ENCODE measurements around the gene SPATS2.
"Not testable (repeated sequence)": the region's sequence is repeated elsewhere in the genome, so short reads cannot be mapped to it uniquely, and the experiment has no call there.

The SPATS2 gene

DNA sequence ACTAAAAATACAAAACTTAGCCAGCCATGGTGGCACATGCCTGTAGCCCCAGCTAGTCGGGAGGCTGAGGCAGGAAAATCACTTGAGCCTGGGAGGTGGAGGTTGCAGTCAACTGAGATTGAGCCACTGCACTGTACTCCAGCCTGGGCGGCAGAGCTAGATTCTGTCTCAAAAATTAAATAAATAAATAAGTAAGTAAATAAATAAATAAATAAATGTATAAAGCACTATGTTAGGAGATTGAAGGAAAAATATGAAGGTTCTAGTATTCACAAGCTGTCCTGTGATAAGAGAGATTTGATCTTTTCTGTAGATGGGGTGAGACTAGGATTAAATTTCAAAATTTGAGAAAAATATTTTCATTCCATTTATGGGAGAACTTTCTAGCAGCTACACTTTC is 14.9 kb upstream of the SPATS2 start:
- DNase-seq (ENCODE audit: low read depth): no peak

DNA sequence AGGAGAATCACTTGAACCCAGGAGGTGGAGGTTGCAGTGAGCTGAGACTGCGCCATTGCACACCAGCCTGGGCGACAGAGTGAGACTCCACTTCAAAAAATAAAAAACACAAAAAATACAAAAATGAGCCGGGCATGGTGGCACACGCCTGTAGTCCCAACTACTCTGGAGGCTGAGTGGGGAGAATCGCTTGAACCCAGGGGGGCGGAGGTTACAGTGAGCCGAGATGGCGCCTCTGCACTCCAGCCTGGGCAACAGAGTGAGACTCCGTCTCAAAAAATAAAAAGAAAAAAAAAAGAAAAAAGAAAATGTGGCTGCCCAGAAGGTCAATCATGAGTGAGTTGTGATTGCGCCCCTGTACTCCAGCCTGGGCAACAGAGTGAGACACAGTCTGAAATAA is 11.3 kb upstream of the SPATS2 start:
- no peak for DNase-seq (ENCODE audit: low read depth)

DNA sequence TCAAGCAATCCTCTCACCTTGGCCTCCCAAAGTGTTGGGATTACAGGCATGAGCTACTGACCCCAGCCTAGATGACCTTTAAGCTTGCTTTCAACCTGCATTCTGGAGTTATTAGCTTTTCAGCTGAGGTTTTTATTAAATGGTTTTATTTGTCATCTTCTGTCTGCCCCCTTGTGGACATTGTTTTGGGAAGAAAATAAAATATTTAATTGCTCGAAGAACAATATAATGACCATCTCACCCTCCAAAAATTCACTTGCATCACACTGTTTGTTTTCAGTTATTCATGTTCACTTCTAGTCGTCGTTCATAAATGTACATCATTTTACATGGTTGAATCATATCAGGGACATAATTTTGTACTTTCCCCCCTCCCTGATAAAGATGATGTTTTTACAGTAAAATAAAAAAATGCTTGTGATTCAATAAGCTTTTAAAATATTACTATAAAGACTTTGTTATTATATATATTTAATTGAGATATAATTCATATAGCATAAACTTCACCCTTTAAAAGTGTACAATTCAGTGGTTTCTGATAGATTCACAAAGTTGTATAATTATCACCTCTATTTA is 10.1 kb upstream of the SPATS2 start:
- no peak for DNase-seq (ENCODE audit: low read depth)

DNA sequence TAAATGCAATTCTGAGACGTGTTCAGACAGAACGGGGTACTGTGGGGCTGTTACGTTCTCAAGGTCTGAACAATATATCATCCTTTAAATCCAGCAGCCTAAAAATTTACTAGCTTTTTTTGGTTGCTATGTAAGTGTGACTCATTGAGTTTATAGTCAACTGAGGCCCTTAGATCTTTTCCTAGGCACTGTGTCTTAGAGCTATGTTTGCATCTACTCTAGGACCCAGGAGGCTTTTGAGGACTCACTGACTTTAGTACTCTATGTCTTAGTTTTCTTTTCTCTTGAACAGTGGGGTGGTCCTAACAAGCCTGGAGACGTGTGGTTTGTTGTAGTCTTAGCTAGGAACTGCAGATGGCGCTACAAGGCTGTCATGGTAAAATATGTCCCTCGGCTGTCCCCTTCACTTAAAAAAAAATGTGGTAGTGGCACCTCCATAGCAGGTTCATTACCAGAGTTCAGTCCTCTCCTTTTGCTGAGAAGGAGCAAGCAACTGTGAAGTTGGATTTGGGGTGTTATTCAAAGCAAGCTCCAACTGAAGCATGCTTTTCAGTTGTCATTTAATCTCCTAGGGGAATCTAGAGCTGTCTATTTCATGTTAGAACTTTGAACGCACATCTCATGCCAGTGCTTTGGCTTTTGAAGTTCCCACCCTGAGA is 8.7 kb upstream of the SPATS2 start:
- no peak for DNase-seq (ENCODE audit: low read depth)

DNA sequence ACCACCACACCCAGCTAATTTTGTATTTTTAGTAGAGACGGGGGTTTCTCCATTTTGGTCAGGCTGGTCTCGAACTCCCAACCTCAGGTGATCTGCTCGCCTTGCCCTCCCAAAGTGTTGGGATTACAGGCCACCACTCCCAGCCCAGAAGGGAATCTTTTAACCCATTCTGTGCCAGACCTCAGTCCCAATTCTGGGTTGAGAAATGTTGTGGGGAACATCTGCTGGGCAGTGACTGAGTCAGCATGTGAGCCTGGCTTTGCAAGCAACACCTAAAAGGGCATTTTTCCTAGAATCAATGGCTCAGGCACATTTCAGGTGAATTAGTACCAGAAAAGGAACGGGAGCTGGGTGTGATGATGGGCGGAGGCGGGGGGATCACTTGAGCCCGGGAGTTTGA is 7.6 kb upstream of the SPATS2 start:
- DNase-seq (ENCODE audit: low read depth): no peak

DNA sequence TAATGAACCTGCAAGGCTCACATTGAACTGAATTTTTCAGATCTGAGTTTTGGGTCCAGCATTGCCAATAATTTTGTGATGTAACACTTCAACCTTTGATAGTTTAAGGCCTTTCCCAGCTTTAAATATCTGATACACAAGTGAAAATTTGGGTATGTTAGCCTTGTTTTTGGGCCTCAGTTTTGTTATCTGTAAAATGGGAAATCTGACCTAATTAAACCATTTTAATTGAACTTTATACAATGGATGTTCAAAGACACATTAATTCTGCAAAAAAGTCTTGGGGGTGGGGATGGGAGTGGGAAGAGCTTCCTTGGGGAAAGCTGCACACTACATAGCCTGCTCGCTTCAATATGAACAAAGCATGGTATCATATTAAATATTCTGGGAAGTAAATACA is 5.2 kb upstream of the SPATS2 start:
- no peak for DNase-seq (ENCODE audit: low read depth)

DNA sequence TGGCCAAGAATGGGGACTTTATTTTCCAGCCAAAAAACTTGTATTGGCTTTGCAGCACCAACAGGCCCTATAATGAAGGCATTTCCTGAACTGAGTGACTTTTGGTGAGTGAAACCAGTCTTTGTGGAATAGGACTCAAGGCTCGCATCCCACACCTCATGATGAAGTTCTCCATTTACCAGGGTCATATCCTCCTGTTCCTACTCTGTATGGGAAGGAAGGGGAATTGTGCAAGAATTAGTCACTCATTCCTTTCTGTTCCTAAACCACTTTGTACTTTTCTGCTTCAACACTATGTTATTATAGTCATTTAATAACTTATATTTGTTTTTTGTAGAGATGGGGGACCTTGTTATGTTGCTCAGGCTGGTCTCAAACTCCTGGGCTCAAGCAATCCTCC is 2.3 kb upstream of the SPATS2 start:
- no peak for DNase-seq (ENCODE audit: low read depth)

DNA sequence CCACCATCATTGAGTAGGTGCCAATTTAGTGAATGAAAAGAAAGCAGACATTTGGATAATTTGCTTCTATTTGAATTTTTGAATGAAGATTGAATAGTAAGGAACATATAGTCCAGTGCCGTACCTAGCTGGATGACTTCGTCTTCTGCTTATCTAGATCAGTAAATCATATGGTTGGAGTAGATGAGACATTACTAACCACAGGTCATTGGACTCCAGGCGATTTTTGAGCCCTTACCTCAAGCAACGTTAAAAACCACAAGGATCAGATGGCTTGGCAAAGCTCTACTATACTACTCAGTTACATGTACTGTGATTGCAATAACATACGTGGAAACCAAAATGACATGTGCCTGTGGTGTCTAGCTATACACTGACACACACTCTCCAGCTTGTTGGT is 1.7 kb upstream of the SPATS2 start:
- no peak for DNase-seq (ENCODE audit: low read depth)

DNA sequence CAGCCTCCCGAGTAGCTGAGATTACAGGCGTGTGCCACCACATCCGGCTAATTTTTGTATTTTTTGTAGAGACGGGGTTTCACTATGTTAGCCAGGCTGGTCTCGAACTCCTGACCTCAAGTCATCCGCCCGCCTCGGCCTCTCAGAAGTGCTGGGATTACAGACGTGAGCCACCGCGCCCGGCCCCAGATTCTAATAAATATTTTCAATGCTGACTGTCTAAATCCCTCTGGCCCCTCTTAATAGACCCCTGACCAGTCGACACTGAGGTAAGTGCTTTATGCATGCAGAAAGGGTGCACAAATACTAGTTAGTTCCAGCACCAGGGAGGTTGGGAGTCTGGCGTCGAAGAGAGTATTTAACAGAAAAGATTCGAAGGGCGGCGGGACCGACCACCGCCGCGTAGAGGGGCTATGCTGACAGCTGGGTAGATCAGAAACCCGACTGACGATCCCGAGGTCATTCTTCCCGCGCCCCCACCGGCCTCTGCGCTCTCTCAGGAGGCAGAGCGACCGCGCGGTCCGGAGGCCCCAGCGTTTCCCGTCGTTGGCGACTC is 1.1 kb upstream of the SPATS2 start:
- DNase-seq (ENCODE audit: low read depth): no peak

DNA sequence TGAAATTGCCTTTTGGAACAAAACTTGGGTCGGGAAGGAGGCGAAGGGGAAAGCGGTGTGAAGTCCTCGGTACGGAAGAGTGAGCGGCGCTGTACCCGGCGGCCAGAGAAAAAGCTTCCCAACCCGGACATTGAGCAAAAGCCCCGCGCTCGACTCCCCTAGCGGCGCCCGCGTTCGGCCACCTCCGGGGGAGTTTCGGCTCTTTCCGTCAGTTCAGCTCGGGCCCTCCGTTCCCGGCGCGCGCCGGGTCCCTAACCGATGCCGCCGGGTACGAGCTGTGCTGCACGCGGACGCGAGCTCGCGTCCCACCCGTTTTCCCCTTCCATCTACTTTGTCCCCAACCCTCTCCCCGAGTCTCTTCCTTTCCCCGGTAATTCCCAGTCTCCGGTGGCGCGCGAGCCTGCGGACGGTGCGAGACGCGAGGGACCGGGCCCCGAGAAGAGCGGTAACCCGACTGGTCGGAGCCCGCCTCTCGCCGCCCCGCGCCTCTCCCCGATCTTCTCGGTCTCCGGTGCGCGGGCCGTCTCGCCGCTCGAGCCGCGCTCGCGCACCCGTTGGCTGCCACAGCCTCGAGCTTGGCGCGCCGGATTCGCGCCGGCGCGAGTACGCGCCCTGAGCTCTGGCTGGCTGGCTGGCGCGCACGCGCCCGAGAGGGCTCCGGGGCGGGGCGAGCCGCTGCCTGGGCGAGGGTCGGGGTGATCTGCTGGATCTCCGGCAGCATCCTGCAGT is 446 bp upstream of the SPATS2 start:
- peak; percentile 74 for DNase-seq (ENCODE audit: low read depth)

DNA sequence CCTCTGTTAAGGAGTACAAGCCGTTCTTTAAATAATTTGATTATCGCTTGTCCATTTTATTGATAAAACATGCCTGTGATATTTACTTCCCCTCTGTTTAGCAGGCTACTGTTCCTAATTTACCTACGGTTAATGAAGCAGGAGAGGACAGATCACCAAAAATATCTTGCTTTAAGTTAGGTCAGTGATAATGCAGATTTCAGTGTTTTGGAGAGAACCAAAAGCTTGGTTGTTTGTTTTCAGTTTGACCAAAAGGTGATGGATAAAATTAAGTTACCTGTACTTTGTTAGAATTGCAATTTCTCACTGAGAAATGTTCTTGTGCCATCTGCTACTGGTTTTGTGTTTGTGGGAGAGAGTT is 958 bp downstream of the SPATS2 start:
- no peak for DNase-seq (ENCODE audit: low read depth)

DNA sequence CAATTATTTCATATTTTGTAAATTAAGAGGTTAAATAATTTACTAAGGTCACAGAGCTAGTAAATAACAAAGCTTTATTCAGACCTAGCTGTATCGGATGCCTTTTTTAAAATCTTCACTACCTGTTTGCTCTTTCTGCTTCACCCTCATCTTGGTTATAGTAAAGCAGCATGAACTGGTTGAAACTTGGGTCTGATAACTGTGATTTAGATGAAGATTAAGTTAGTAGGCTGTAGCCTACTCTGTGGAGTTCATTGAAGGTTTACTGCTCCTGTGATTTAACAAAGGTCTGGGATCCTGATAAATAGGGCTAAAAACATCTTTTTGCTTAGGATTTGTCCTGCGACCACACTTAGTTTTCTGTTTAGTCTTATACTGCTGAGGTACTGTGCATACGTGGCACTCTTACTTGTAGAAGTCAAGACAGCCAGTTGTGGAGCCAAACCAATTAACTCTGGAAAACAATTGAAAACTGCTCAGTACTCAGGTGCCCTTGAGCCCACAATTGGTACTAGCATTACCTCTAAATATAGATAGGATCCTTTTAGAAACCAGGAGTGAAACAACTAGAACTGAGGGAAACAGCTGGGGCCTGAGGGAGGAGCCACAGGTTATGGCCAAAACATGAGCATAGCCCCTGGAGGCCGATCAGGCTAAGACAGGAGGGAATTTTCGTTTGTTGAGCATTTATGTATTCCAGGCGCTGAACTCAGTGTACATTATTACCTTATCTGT is 2.3 kb downstream of the SPATS2 start:
- no peak for DNase-seq (ENCODE audit: low read depth)

DNA sequence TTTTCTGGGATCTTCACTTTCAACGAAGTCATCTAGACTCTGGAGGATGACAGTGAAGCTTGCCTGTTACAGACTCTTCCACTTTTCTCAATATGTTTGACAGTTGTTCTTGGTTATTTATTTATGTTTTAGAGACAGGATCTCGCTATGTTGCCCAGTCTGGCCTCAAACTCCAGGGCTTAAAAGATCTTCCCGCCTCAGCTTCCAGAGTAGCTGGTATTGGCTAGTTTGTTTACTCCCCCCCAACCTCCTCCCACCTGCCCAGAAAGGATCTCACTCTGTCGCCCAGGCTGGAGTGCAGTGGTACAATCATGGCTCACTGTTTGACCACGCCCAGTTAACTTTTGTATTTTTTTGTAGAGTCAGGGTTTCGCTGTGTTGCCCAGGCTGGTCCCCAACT is 3.3 kb downstream of the SPATS2 start:
- no peak for DNase-seq (ENCODE audit: low read depth)

DNA sequence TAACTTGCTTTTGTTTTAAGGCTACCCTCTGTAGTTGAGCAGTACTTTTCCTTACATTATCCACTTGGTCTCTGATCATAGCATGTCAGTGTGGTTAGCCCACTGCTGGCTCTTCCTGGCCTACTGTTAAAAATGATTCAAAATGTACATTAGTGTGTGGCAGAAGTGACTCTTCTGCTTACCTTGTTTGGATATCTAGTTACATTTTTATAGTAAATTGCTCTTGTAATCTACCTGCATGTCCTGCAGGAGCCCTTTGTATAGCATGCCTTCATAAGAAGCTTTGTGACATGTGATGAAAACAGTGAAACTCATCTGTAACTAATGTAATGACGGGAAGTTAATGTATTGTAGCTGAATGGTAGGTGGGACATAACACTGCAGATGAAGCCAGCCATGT is 8.1 kb downstream of the SPATS2 start:
- no peak for DNase-seq (ENCODE audit: low read depth)

DNA sequence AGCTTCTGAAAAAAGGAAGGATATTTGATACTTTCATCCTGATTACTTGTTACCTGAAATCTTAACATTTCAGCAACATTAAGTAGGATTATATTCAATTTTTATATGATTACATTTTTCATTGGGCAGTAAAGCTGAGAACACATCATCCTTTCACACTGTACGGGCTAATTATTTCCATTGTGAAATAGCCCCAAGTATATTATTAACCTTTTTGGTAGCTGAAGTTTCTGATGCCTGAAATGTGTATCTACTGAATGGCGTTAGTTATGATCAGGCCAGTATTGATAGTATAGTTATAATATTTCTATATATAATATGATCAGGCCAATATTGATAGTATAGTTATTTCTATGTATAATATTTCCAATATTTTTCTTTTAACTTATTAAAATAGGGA is 10.1 kb downstream of the SPATS2 start:
- no peak for DNase-seq (ENCODE audit: low read depth)

DNA sequence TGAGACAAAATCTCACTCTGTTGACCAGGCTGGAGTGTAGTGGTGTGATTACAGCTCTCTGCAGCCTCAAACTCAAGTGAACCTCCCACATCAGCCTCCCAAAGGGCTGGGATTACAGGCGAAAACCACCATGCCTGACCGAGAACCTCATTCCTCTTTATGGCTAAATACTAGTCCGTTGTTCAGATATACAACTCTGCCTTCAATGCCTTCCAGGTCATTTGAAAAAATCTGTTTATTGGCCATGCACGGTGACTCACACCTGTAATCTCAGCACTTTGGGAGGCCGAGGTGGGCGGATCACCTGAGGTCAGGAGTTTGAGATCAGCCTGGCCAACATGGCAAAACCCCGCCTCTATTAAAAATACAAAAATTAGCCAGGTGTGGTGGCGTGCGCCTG is 12.9 kb downstream of the SPATS2 start:
- DNase-seq (ENCODE audit: low read depth): not testable (repeated sequence)

DNA sequence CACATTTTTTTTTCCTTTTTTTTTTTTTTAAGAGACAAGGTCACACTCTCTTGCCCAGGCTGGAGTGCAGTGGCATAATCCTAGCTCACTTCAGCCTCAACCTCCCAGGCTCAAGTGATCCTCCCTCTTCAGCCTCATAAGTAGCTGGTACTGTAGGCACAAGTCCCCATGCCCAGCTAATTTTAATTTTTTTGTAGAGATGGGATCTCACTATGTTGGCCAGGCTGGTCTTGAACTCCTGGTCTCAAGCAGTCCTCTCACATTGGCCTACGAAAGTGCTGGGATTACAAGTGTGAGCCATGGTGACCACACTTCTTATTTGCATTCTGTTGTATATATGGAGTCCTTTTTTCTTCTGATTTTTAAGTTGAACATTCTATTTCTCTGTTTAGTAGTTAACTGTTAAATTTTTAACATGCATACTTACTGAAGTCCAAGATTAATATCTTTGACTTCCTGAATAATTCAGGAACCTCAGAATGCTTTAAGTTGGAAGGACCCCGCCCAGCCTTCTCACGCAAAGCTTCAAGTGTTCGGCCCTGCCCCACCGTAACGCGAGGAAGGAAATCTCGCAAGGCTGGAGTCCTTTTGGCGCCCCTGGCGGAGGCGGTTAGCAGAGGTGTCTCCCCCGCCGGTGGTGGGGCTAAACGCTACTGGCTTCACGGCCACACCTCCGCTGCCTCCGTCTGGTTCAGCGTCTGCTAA is 21.6 kb downstream of the SPATS2 start:
- peak; percentile 48 for DNase-seq (ENCODE audit: low read depth)

DNA sequence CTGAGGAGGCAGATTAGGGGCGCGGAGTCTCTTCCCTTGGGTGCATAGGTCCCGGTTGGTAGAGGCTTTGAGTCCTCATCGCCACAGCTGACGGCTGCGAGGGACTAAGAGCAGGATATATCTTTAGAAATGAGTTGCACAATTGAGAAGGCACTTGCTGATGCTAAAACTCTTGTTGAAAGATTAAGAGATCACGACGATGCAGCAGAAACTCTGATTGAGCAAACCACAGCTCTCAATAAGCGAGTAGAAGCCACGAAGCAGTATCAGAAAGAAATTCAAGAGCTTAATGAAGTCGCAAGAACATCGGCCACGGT is 22.1 kb downstream of the SPATS2 start:
- no peak for DNase-seq (ENCODE audit: low read depth)

DNA sequence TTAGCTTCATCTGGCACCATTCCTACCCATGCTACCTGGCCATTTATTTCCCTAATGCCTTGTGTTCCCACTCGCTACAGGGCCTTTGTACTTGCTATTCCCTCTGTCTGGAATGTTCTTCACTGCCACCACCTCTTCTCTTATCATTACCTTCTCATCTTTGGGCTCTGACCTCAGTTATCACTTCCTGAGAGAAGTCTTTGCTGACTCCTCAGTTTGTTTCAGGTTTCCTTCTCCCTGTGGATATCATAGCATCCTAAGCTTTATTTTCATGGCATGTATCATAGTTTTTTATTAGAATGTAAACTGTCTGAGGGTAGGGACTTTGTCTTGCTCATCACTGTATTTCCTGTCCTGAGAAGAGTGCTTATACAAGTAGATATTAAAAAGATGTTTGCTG is 29.7 kb downstream of the SPATS2 start:
- DNase-seq (ENCODE audit: low read depth): no peak

DNA sequence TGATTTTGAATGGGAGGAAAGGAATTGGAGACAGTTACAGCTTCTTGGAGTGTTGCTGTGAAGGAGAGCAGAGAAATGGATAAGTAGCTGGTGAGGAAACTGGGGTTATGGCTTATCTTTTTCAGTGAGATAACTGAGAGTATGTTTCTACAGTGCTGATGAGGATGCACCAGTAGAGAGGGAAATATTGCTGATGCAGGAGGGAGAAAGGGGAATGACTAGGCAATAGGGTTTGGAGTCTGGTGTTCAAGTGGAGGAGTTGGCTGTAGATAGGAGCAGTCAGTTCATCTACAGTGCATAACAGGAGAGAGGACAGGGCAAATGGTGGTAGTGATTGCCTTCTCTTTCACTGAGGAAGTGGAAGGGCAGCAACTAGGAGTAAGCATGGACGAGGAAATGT is 33.0 kb downstream of the SPATS2 start:
- DNase-seq (ENCODE audit: low read depth): no peak

DNA sequence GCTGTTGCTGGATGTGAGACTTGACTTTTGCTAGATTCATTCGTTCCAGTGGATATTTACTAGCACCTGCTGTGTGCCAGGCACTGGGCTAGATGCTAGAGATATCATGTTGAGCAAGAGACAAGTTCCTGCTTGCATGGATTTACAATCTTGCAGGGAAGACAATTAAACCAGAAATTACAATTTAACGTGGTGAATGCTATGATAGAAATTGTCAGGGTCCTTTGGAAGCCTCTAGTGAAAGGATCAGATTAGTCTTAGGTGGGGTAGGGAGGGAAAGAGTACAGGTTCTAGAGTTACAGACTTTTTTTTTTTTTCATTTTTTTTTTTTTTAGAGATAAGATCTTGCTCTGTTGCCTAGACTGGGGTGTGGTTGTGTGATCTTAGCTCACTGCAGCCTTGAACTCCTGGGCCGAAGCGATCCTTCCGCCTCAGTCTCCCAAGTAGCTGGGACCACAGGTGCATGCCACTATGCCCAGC is 36.7 kb downstream of the SPATS2 start:
- DNase-seq (ENCODE audit: low read depth): no peak

DNA sequence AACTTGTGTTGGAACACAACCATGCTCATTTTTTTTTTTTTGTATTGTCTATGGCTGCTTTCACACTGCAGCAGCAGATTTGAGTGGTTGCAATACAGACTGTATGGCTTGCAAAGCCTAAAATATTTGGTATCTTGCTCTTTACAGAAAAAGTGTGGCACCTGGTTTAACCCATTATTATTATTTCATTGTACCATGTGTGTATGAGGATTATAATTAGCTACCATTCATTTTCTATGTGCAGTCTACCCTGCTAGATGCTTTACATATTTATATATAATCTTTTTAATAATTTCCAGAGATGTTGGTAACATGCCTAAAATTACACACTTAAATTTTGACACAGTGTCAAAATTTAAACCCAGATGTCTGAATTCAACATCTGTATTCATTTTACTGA is 37.7 kb downstream of the SPATS2 start:
- DNase-seq (ENCODE audit: low read depth): no peak

All from stimulated activated CD8-positive, alpha-beta memory T cell treated with anti-CD3 and anti-CD28 coated beads, Interleukin-12 subunit alpha, Interleukin-12 subunit beta, amount 100 ng/mL, for 4 hours (primary cell).